HepG2 (cell line): Measurements from ENCODE around the gene POU3F1. TPM values are rescaled to one million over a fixed set of nuclear protein-coding genes. Genes with fewer than 3 reads are reported as not detected.

Source experiments
- ATF5 ChIP-seq: sonication (generic); formaldehyde crosslinking; IDR thresholded peaks from 2 replicates; pipeline ENCODE4 v1.4.0; 2020; ENCODE audit warnings: mild to moderate bottlenecking, low read depth, missing genetic modification reagents
- FIP1L1 ChIP-seq: fragments of 200-400 bp; formaldehyde crosslinking; IDR thresholded peaks from 2 replicates; pipeline ENCODE4 v1.6.1; 2018; ENCODE audit warnings: low read depth, mild to moderate bottlenecking, low read length, moderate library complexity, borderline replicate concordance; ENCODE audit not compliant: insufficient read depth
- FLYWCH1 ChIP-seq: sonication (generic); formaldehyde crosslinking; IDR thresholded peaks from 2 replicates; pipeline ENCODE4 v1.8.1; 2023; ENCODE audit warnings: mild to moderate bottlenecking, missing genetic modification reagents
- FOXA1 ChIP-seq, 2 experiments: fragments of 450-650 bp in 1 of 2; sonication (generic) in 1 of 2; formaldehyde crosslinking in 1 of 2; IDR thresholded peaks; 2 replicates each; pipeline versions ENCODE4 v1.4.0 to v1.6.1; 2016 to 2020; ENCODE audit warnings: missing genetic modification reagents in 1 of 2
- GFI1 ChIP-seq: sonication (generic); formaldehyde crosslinking; IDR thresholded peaks from 2 replicates; pipeline ENCODE4 v1.5.0; 2020; ENCODE audit warnings: missing genetic modification reagents, mild to moderate bottlenecking, borderline replicate concordance
- HHEX ChIP-seq: IDR thresholded peaks from 2 replicates; pipeline ENCODE4 v1.6.1; 2016; ENCODE audit warnings: control low read depth
- HOXA9 ChIP-seq: sonication (generic); formaldehyde crosslinking; IDR thresholded peaks from 2 replicates; pipeline ENCODE4 v1.8.1; 2022; ENCODE audit warnings: missing genetic modification reagents, mild to moderate bottlenecking, moderate library complexity, borderline replicate concordance
- KDM2A ChIP-seq: sonication (generic); formaldehyde crosslinking; IDR thresholded peaks from 2 replicates; pipeline ENCODE4 v1.4.0; 2020; ENCODE audit warnings: low read depth, missing genetic modification reagents, borderline replicate concordance
- LCORL ChIP-seq, 2 experiments: fragments of 450-650 bp in 1 of 2; sonication (generic) in 1 of 2; formaldehyde crosslinking in 1 of 2; IDR thresholded peaks; 2 replicates each; pipeline versions ENCODE4 v1.5.0 to v1.6.1; 2017 to 2020; ENCODE audit warnings: antibody characterized with exemption in 1 of 2, missing genetic modification reagents in 1 of 2
- MLX ChIP-seq: IDR thresholded peaks from 2 replicates; pipeline ENCODE4 v1.6.1; 2016
- NFKBIZ ChIP-seq: IDR thresholded peaks from 2 replicates; pipeline ENCODE4 v1.6.1; 2018; ENCODE audit warnings: missing genetic modification reagents, missing compliant biosample characterization
- PATZ1 ChIP-seq: sonication (generic); formaldehyde crosslinking; IDR thresholded peaks from 2 replicates; pipeline ENCODE4 v1.4.0; 2020; ENCODE audit warnings: missing genetic modification reagents
- PHB2 ChIP-seq: fragments of 450-650 bp; IDR thresholded peaks from 2 replicates; pipeline ENCODE4 v1.6.1; 2018; ENCODE audit not compliant: partially characterized antibody
- RFXANK ChIP-seq: IDR thresholded peaks from 2 replicates; pipeline ENCODE4 v1.6.1; 2016
- SP4 ChIP-seq: sonication (generic); formaldehyde crosslinking; IDR thresholded peaks from 2 replicates; pipeline ENCODE4 v1.8.1; 2023; ENCODE audit warnings: mild to moderate bottlenecking, missing genetic modification reagents
- SYNCRIP ChIP-seq: fragments of 200-400 bp; formaldehyde crosslinking; IDR thresholded peaks from 2 replicates; pipeline ENCODE4 v1.6.1; 2018; ENCODE audit warnings: mild to moderate bottlenecking, low read depth, low read length; ENCODE audit not compliant: insufficient read depth
- TFDP1 ChIP-seq: IDR thresholded peaks from 2 replicates; pipeline ENCODE4 v1.6.1; 2016; ENCODE audit warnings: missing compliant biosample characterization, missing genetic modification reagents, borderline replicate concordance
- THAP11 ChIP-seq: IDR thresholded peaks from 2 replicates; pipeline ENCODE4 v1.6.1; 2016; ENCODE audit warnings: missing biosample characterization, missing genetic modification reagents
- TOPORS ChIP-seq: sonication (generic); formaldehyde crosslinking; IDR thresholded peaks from 2 replicates; pipeline ENCODE4 v1.8.0; 2023; ENCODE audit warnings: mild to moderate bottlenecking, missing genetic modification reagents
- ZBED4 ChIP-seq: sonication (generic); formaldehyde crosslinking; IDR thresholded peaks from 2 replicates; pipeline ENCODE4 v1.4.0; 2020; ENCODE audit warnings: missing genetic modification reagents, borderline replicate concordance
- ZBTB8A ChIP-seq: sonication (generic); formaldehyde crosslinking; IDR thresholded peaks from 2 replicates; pipeline ENCODE4 v1.4.0; 2020; ENCODE audit warnings: mild to moderate bottlenecking, low read depth, missing genetic modification reagents, borderline replicate concordance
- ZNF543 ChIP-seq: sonication (generic); formaldehyde crosslinking; IDR thresholded peaks from 2 replicates; pipeline ENCODE4 v1.4.0; 2020; ENCODE audit warnings: mild to moderate bottlenecking, missing genetic modification reagents
- polyA plus RNA-seq, 8 experiments: library from polyadenylated mRNA; depleted of rRNA in 3 of 8; stranded (reverse) in 7 of 8; unstranded in 1 of 8; fragments of >200 nt; fragmentation: Illumina TruSeq in 4 of 8; extraction: Trizol in 4 of 8; gene quantifications; 2 replicates each; pipeline versions ENCODE4 v1.2.1 to v1.2.3, GENCODE V29; 2011 to 2016; ENCODE audit warnings: low read depth in 4 of 8, missing spikeins in 1 of 8, mixed read lengths in 1 of 8; ENCODE audit not compliant: insufficient read depth in 1 of 8
- total RNA-seq, 5 experiments: library from RNA; depleted of rRNA; stranded (reverse); fragments of >200 nt; fragmentation: Illumina TruSeq; extraction: Trizol; gene quantifications; 2 replicates each; pipeline ENCODE4 v1.2.3, GENCODE V29; 2016; ENCODE audit warnings: low read depth in 1 of 5

Gene POU3F1
- total and polyA plus RNA-seq, 2 of the 13 experiments (the other 11 are each of a cell fraction or from before 2014, with no cell fraction given): not detected

- TF ChIP-seq TOPORS (CRISPR knock-in tag) (no peak), FLYWCH1 (CRISPR knock-in tag) (no peak), ZNF543 (CRISPR knock-in tag) (0 out of 2 replicates have a peak, but pooled peaks have one; percentile 40), ZBTB8A (no peak), SYNCRIP (no peak), HHEX (CRISPR knock-in tag) (no peak), FOXA1 (IDR thresholded peaks at IDR 0.05) (no peak), FOXA1 (CRISPR knock-in tag; IDR thresholded peaks at IDR 0.05) (no peak), FIP1L1 (no peak), ZBED4 (CRISPR knock-in tag) (peak; percentile 56; the same call in 1 of the 2 replicates), HOXA9 (peak; percentile 65; the same call in 1 of the 2 replicates), SP4 (CRISPR knock-in tag) (0 out of 2 replicates have a peak, but pooled peaks have one; percentile 29), RFXANK (CRISPR knock-in tag) (0 out of 2 replicates have a peak, but pooled peaks have one; percentile 48), KDM2A (CRISPR knock-in tag) (peak; percentile 49; the same call in 1 of the 2 replicates), MLX (0 out of 2 replicates have a peak, but pooled peaks have one; percentile 16), PATZ1 (CRISPR knock-in tag) (peak; percentile 48; the same call in 1 of the 2 replicates), LCORL (IDR thresholded peaks at IDR 0.05) (no peak), LCORL (CRISPR knock-in tag; IDR thresholded peaks at IDR 0.05) (no peak), GFI1 (no peak), PHB2 (no peak), TFDP1 (CRISPR knock-in tag) (peak; percentile 35; the same call in 1 of the 2 replicates), NFKBIZ (CRISPR knock-in tag) (0 out of 2 replicates have a peak, but pooled peaks have one; percentile 43), THAP11 (CRISPR knock-in tag) (peak; percentile 52; the same call in 1 of the 2 replicates), ATF5 (CRISPR knock-in tag) (no peak)
Measured at GRCh38 chr1:38076038-38076437, 29.4 kb upstream of the POU3F1 start (continued).
